Effector CD8-positive, alpha-beta T cell (primary cell): Measurements from ENCODE around the gene NOL12.
"Not testable (repeated sequence)": the region's sequence is repeated elsewhere in the genome, so short reads cannot be mapped to it uniquely, and the experiment has no call there.

Source experiments
- DNase-seq: peaks from one replicate; lab custom pipeline; 2025; lab: John Stamatoyannopoulos, UW

NOL12 gene

DNA sequence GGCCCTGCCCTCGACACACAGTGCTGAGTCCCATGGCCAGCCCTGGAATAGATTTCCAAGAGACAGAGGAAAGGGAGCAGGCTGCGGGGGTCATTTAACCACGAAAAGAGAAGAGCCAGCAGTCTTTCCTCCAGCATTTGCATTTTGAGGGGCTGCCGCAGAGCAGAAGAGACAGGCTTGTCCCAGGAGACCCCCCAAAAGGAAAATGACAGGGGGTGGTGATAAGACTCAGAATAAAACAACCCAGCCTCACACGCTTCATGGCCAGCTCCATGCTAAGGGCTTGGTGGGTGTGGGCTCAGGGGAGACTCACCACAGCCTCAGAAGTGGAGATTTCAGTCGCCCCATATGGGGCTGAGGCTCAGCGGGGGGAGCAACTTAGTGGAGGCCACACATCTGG, 27.6 kb downstream of the NOL12 start:
- no peak for DNase-seq

DNA sequence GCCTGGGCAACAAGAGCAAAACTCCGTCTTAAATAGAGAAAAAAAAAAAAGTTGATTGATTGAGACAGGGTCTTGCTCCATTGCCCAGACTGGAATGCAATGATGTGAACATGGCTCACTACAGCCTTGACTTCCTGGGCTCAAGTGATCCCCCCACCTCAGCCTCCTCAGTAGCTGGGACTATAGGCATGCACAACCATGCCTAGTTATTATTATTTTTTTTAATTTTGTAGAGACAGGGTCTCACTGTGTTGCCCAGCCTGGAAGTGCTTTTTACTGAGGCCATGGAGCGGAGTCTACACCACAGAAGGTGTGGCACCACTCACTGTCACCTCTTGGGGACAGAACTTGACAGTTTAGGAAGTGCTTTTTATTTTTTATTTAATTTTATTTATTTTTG, 28.5 kb downstream of the NOL12 start:
- no peak for DNase-seq

DNA sequence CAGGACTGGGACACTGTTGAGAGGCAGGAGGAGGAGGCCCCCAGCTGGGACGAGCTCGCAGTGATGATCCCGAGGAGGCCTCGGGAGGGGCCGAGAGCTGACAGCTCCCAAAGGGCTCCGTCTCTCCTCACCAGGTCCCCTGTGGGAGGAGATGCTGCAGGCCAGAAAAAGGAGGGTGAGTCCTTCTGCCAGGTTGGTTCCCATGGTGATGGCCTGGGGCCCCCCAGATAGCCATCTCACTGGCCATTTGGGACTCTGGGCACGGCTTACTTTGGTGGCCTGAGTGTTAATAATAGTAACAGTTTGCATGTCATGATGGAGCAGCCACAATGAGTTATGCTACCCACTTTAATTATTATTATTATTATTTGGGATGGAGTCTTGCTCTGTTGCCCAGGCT, 29.6 kb downstream of the NOL12 start:
- no peak for DNase-seq

DNA sequence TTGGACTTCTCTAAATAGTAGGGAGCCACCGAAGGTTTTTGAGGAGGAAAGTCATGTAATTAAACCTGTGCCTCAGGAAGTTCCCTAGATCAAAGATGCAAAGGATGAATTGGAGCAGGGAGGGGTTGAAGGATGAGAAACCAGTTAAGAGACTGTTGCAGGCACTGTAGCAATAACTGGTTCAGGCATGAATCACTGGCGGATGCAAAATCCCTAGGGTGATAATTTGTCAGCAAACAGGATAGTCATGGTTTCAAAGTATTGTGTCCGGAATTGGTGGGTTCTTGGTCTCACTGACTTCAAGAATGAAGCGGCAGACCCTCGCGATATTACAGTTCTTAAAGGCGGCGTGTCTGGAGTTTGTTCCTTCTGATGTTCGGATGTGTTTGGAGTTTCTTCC, 30.6 kb downstream of the NOL12 start:
- DNase-seq = no peak

DNA sequence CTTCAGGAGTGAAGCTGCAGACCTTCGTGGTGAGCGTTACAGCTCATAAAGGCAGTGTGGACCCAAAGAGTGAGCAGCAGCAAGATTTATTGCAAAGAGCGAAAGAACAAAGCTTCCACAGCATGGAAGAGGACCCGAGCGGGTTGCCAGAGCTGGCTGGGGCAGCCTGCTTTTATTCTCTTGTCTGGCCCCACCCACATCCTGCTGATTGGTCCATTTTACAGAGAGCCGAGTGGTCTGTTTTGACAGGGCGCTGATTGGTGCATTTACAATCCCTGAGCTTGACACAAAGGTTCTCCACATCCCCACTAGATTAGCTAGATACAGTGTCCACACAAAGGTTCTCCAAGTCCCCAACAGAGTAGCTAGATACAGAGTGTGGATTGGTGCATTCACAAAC, 31.1 kb downstream of the NOL12 start:
- not testable (repeated sequence) for DNase-seq

DNA sequence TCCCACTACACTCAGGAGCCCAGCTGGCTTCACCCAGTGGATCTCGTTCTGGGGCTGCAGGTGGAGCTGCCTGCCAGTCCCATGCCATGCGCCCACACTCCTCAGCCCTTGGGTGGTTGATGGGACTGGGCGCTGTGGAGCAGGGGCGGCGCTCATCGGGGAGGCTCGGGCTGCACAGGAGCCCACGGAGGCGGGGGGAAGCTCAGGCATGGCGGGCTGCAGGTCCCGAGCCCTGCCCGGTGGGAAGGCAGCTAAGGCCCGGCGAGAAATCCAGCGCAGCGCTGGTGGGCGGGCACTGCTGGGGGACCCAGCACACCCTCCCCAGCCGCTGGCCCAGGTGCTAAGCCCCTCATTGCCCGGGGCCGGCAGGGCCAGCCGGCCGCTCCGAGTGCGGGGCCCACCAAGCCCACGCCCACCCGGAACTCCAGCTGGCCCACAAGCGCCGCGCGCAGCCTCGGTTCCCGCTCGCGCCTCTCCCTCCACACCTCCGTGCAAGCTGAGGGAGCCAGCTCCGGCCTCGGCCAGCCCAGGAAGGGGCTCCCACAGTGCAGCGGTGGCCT, 31.7 kb downstream of the NOL12 start:
- DNase-seq = not testable (repeated sequence)

DNA sequence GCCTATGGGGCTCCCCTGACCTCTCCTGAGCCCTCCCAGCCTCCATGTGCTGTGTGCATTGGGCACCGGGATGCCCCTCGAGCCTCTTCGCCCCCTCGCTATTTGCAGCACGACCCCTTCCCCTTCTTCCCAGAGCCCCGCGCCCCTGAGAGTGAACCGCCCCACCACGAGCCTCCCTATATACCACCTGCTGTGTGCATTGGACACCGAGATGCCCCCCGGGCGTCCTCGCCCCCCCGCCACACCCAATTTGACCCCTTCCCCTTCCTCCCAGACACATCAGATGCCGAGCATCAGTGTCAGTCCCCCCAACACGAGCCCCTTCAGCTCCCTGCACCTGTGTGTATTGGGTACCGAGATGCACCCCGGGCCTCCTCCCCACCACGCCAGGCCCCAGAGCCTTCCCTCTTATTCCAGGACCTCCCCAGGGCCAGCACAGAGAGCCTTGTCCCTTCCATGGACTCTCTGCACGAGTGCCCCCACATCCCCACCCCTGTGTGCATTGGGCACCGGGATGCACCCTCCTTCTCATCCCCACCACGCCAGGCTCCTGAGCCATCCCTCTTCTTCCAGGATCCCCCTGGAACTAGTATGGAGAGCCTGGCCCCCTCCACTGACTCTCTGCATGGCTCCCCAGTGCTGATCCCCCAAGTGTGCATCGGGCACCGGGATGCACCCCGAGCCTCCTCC, 39.6 kb downstream of the NOL12 start:
- no peak for DNase-seq

DNA sequence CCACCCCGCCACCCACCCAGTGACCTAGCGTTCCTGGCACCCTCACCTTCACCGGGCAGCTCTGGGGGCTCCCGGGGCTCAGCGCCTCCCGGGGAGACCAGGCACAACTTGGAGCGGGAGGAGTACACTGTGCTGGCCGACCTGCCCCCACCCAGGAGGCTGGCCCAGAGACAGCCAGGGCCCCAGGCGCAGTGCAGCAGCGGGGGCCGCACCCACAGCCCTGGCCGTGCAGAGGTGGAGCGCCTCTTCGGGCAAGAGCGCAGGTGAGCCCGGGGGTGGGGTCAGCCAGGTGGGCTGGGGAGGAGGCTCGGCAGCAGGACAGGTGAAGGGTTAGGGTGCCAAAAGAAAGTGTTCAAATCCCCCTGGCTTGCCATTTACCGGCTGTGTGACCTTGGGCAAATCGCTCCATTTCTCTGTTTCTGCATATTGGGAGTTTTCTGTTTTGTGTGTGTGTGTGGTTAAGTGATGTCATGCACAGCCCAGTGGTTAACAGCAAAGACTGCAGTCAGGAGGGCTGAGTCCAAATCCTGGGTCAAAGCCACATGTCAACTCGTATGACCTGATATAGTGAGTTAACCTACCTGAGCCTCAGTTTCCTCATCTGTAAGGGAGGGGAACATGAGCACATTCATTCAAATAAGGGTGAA, 40.2 kb downstream of the NOL12 start:
- no peak for DNase-seq

DNA sequence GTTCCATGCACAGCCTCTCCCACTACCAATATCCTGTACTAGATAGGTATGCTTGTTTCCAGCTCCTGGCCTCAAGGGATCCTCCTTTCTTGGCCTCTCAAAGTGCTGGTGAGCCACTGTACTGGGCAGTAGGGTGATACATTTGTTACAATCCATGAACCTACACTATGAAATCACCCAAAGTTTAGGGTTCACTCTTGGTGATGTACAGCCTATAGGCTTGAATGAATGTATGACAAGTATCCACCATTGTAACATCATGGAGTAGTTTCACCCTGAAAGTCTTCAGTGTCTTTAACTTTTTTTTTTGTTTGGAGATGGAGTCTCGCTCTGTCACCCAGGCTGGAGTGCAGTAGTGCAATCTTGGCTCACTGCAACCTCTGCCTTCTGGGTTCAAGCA, 42.5 kb downstream of the NOL12 start:
- no peak for DNase-seq

DNA sequence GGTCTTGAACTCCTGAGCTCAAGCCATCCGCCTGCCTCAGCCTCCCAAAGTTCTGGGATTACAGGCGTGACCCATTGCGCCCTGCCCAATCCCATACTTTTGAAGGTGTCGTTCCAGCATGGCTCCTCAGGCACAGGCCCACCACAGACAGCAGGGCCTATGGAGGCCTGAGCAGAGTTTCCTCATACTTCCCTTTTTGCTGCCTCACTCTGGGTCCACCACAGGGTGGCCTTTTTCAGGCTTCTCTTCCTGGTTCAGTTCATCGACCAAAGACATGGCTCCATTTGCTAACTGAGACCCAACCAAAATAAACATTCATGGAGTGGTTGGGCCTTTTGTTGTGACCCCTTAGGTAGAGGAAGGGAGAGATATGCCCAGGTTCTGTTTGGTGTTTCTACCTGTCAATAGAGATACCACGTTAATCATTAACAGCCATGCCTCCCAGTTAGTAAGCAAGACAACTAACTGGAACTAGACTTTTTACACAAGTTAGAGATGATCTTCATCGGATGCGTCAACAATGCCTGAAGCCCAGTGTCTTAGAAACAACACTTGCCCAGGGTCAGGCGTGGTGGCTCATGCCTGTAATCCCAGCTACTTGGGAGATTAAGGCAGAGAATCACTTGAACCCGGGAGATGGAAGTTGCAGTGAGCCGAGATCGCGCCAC, 45.8 kb downstream of the NOL12 start:
- DNase-seq = no peak

DNA sequence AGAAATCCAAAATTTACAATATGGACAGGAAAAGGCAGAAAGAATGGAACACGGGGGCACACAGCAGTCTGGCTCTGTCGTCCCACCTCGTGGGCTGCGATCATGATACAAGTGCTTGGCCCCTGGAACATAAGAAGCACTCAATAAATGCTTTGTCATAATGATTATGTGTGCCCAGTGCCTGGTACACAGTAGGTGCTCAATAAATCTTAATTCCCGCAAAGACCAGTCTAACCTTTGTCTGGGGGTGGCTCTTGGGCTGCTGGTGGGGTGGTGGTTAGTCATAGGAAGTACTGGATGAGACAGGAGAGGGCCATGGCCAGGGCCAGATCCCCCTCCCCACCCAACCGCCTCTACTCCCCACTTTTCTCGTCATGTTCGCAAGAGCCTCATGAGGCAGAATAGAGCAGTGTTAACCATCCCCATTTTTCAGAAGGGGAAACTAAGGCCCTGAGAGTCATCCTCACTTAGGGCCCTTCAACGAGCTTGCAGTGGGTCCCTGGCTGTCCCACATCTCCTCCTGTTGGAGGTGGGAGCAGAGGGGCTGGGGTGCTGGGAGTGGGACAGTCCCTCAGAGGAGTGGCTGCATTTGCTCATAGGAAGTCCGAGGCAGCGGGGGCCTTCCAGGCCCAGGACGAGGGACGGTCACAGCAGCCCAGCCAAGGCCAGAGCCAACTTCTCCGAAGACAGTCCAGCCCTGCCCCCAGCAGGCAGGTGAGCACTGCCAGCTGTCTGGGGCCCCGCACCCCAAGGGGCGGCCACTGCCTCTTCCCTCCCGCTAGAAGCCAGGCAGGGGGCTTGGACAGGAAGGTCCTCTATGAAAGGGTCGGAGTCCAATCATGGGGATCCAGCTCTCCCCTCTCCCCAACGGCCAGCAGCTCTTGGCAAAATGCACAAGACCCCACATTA, 46.8 kb downstream of the NOL12 start:
- DNase-seq = no peak

DNA sequence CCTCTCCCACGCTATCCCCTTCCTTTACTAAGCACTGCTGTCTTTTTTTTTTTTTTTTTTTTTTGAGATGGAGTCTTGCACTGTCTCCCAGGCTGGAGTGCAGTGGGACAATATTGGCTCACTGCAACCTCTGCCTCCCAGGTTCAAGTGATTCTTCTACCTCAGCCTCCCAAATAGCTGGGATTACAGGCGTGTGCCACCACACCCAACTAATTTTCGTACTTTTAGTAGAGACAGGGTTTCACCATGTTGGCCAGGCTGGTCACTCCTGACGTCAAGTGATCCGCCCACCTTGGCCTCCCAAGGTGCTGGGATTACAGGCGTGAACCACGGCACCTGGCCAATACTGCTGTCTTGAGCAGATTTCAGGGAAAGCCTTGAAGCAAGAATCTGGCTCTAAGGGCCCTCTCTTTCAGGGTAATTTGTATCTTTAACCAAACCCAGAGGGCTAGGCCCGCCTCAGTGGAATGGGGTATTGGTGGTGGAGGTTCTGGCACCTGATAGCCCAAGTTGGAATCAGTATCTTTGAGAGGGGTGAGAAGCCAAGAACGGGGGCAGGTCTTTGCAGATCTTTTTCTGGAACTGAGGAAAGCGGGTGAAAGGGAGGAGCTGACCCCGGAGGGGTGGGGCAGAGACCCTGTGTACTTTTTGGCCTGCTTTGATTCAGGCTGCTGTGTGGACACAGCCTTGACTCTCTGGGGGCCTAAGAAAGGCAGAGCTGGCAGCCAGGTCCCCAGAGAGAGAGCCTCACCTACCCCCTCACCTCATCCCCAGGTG, 47.7 kb downstream of the NOL12 start:
- DNase-seq = no peak

DNA sequence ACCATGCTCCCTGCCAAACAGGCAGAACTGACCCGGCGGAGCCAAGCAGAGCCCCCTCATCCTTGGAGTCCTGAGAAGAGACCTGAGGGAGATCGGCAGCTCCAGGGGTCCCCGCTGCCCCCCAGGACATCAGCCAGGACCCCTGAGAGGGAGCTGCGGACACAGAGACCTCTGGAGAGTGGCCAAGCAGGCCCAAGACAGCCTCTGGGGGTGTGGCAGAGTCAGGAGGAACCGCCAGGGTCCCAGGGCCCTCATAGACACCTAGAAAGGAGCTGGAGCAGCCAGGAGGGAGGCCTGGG, 48.2 kb downstream of the NOL12 start:
- no peak for DNase-seq

DNA sequence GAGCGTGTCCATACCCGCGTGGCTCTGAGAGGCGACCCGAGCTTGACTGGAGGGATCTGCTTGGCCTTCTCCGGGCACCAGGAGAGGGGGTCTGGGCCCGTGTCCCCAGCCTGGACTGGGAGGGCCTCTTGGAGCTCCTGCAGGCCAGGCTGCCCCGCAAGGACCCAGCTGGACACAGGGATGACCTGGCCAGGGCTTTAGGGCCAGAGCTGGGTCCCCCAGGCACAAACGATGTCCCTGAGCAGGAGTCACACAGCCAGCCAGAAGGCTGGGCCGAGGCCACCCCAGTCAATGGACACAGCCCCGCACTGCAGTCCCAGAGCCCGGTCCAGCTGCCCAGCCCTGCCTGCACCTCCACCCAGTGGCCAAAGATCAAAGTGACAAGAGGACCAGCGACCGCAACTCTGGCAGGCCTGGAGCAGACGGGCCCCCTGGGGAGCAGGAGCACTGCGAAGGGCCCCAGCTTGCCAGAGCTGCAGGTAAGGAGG, 48.9 kb downstream of the NOL12 start:
- DNase-seq = no peak

DNA sequence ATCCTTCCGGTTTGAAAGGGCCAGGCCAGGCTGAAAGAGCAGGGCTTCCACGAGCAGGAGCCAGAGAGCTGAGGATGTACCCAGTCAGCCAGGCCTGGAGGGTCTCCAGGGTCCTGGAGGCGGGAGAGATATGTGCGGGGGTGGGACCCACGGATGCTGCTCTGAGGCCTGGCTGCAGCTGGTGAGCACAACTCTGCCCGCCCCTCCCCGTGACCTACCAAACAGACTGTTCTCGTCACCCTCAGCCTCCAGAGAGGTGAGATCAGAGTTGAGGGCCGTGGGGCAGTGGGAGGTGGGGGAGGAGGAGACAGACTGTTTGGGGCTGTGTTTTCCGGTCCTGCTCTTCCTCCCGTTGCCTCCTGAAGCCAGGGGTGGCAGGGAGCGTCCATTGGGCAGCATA, 52.9 kb downstream of the NOL12 start:
- DNase-seq = no peak

DNA sequence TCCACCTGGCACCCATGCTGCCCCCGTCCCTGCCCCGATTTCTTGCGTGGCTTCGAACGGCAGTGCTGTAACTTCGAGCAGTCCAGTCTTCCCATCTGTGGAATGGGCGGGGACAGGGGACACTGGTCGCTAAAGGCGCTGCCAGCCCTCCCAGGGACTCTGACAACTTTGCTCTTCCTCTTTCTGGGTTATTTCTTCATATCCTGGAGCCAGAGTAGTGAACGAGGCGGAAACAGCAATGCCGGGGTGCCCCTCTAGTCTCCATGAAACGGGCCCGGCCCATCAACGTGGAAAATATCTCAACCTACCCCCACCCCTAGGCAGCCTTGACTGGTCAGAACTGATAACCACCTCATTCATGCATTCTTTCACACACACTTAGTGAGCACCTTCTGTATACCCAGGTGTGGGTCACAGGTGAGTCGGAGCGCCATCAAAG, 53.5 kb downstream of the NOL12 start:
- DNase-seq = no peak

DNA sequence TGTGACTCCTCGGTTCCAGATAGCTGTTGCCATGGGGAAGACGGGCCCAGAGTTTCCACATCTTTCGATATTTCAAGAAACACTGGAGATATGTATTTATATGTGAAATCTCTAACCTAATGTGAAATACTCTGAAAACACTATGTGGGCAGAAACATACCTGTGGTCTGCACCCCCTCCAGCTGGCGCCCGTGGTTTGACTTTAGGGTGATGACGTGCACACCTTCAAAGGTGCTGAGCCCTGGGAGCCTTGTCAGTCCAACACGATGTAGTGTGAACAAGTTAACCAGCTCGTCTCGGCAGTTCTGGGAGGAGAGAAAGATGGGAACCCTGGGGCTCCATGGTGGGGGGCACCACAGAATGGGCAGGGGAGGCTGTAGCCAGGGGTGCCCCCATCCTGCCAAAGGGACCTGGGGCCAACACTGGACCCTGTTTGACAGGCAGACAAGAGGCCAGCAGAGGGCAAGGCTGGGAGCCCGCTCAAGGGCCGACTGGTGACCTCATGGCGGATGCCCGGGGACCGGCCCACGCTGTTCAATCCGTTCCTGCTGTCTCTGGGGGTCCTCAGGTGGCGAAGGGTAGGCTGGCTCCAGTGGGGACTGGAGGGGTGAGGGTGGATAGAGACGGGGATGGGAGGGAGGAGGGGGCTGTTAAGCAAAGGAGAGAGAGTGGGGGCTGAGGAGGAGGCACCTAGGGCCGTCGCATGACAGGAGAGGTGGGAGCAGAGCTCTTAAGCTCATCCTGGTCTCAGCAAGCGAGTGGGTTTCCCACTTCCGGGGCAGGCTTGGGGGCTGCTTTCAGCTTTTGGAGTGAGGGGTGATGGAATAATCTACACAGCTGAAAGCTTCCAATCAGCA, 54.5 kb downstream of the NOL12 start:
- DNase-seq = no peak

DNA sequence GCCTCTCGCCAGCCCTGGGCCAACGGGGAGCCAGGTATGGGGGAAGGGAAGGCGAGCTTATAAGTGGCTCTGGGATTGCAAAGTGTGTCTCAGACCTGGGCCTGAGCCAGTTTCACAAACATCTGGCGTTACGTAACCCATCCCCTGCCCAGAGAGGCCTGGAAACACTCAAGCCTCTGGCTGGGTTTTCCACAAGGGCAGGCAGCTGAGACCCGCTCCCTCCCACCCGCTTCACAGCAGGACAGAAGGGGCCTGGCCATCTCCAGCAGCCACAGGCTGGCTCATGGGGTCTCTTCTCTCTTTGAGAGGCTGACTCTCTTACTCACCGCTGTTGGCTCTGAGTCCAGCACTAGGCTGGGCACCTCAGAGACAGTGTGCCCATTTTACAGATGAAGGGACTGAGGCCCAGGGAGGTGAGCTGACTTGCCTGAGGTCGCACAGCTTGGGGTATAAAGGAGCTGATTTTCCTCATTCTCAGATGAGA, 55.2 kb downstream of the NOL12 start:
- no peak for DNase-seq

DNA sequence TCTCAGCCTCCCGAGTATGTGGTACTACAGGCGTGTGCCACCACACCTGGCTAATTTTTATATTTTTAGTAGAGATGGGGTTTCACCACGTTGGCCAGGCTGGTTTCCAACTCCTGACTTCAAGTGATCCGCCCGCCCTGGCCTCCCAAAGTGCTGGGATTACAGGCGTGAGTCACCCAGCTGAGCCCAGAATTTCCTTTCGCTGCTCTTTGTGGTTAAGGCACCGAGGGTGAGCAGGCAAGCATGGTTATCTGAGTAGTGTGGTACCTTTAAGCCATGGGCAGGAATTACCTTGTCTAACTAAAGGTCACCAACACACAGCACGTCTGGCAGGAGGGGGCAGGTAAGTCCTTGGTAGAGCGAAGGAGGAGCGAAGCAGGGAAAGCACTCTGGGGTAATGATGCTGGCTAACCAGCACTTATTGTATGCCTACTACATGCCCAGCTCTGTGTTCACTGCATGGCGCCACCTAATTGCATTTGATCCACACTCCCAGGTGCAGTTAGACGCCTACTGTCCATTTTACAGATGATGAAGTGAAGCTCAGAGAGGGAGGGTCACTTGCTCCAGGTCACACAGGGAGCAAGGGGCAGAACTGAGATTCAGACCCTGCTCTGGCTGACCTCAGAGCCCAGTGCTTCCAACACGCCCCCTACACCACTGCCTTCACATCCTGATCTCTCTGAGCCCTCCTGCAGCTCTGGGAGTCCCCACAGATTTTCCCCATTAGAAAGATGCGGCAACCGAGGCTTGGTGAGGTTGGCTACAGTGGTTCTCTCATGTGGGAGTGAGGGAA, 56.4 kb downstream of the NOL12 start:
- DNase-seq = no peak
